AG09319 (cell line): ENCODE measurements around the gene KRTAP3-2.

Source experiments
- DNase-seq: peaks from one replicate; pipeline ENCODE4 v3.0.0-alpha.2; 2010; ENCODE audit warnings: low read depth; ENCODE audit errors: extremely low read depth
- CTCF ChIP-seq: IDR thresholded peaks from 2 replicates; pipeline ENCODE4 v1.5.1; 2011; ENCODE audit warnings: low read depth, mild to moderate bottlenecking, inconsistent platforms, low read length, moderate library complexity

Gene KRTAP3-2

GRCh38 chr17:41013606-41014005 is 13.9 kb upstream of the KRTAP3-2 start:
- TF ChIP-seq CTCF = no peak
- DNase-seq = peak; percentile 71

GRCh38 chr17:41013181-41013580 is 13.5 kb upstream of the KRTAP3-2 start:
- no peak for DNase-seq
- no peak for TF ChIP-seq CTCF

- no peak for TF ChIP-seq CTCF
Measured at GRCh38 chr17:41012326-41013120, 12.8 kb upstream of the KRTAP3-2 start.

GRCh38 chr17:41010441-41010840 is 10.7 kb upstream of the KRTAP3-2 start:
- no peak for TF ChIP-seq CTCF
- no peak for DNase-seq

More at GRCh38 chr17:41012326-41013120, 12.8 kb upstream of the KRTAP3-2 start:
- DNase-seq = no peak

- DNase-seq = no peak
- TF ChIP-seq CTCF = no peak
Measured at GRCh38 chr17:41009936-41010335, 10.2 kb upstream of the KRTAP3-2 start.

GRCh38 chr17:41009301-41009760 is 9.6 kb upstream of the KRTAP3-2 start:
- TF ChIP-seq CTCF = no peak
- DNase-seq = no peak

GRCh38 chr17:41008811-41009210 is 9.1 kb upstream of the KRTAP3-2 start, which contains the start of gene KRTAP3-1:
TSS of gene KRTAP3-1 (minus strand) at chr17:41009128. CDS start at chr17:41009074, 54 bp downstream.
- DNase-seq = no peak
- no peak for TF ChIP-seq CTCF
